GM18873 (cell line): Measurements from ENCODE around the gene CAVIN2.

Source experiments
- ATAC-seq: cut with Tn5 transposase; IDR thresholded peaks from one replicate; pipeline ENCODE4 v1.9.1; 2021; ENCODE audit warnings: mild to moderate bottlenecking, moderate library complexity, moderate number of reproducible peaks; ENCODE audit not compliant: unreplicated experiment, low FRiP score

CAVIN2 gene

GRCh38 chr2:191840921-191841320 is 6.0 kb downstream of the CAVIN2 start:
- ATAC-seq, result no peak

DNA sequence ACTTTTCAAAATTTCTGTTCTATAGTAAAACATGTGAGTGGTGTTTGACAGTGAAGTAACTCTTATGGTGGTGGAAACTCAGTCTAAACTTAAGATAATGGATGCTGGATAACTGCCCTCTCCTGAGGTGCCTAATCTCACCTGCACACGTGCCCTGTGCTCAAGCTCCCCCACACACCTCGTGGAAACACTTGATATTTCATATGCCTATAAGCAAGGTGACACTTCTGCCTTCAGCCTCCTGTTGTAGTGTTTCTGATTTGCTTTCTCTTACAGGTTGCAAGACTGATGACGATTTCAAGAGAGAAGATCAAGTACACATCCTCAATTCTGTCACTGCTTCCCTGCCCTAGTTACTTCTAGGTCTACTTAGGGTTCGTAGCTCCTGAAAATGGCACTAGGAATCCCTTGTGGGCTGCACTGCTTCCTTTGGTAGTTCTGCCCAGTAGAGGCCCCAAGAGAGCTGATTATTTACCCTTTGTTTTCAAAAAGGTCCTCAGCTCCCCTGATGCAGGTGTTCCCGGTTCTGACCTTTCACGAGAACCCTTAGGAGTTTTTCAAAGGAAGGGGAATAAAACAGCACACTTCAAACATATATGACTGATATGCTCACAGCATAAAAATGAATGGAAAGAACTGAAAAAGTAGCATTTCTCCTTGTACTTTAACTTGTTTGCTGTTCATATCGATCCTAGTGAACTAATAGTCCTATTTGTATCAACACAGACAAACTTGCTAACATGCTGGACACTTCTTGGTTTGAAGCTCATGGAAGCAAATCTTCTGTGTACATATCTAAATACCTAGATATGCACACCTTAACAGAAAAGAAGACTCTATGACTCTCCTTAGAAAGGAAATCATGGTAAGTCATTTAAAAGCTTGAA is 6.7 kb downstream of the CAVIN2 start:
- ATAC-seq, result no peak

DNA sequence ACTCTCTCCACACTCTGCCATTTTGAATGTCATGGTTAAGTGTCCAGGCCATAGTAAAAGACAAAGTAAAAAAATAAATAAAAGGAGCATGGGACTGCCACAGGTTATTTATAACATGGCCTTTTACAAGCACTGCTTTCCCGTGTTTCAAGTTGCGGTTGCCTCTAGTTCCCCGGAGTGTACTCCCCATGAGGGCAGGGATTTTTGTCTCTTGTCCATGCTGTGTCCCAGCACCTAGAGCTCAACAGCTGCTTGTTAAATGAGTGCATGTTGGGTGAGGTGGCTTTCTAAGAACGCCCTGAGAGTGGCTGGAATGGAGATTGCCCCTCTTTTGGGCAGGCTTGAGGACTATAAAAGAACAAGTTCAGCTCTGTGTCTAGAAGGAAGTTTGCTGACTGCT is 8.4 kb downstream of the CAVIN2 start:
- ATAC-seq, result no peak

- ATAC-seq, result peak; percentile 70
These were observed 9.8 kb downstream of the CAVIN2 start for GRCh38 chr2:191836853-191837769.

- no peak for ATAC-seq
These were observed 10.4 kb downstream of the CAVIN2 start for GRCh38 chr2:191836471-191836852.

DNA sequence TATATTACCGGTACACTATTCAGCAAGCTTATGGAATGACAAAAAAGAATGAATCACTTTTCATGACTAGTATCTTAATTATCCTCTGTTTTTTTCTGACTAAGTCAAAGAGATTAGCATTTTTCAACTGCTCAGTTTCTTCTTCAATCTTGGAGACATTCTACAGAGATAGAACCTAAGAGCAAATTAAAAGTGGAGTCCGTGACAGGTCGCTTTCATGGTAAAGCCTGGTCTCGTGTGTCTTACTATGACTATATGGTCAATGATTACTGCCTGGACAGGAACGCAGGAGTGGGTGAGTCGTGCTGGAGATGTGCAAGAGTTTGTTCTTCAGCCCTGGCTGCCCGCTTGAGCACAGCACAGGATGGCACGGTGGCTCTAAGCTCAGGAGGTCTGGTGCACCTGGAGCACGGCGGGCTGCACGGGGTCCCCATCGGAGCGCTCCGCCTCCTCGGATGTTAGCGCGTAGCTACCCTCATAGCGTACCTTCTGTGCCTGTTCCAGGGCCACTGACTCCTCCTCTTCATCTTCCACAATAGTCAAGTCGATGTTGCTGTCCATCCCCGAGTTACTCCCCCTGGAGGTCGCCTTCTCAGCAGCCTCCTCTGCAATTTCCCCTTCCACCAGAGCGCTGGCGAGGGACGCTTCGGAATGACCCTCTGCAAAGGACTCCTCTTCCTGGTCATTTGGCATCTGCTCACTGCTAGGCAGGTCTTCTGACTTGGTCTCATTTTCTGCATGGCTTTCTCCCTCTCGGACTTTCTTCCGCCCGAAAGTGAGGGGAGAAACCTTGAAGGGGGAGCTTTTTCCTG is 11.1 kb downstream of the CAVIN2 start:
- no peak for ATAC-seq

- ATAC-seq, result no peak
These were observed 11.8 kb downstream of the CAVIN2 start for GRCh38 chr2:191835100-191835499.

DNA sequence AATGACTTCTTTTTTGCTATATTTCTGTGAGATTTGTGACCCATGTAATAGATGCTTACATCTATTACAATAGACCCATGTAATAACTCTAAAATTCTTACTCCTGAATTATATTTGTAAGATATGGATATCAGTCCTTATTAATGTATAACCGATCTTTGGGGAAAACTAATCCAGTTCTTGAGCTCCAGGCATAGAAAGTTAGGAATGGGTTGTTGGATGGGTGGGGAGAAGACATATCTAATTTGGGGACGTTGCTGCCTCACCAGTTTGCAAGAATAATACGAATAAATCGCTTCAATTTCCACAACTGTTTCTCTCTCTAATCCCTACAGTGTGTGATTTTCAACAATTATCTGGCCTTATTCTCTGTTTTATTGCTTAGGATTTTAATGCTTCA is 13.5 kb downstream of the CAVIN2 start:
- ATAC-seq, result no peak

GRCh38 chr2:191832668-191833067 is 14.2 kb downstream of the CAVIN2 start:
- no peak for ATAC-seq

DNA sequence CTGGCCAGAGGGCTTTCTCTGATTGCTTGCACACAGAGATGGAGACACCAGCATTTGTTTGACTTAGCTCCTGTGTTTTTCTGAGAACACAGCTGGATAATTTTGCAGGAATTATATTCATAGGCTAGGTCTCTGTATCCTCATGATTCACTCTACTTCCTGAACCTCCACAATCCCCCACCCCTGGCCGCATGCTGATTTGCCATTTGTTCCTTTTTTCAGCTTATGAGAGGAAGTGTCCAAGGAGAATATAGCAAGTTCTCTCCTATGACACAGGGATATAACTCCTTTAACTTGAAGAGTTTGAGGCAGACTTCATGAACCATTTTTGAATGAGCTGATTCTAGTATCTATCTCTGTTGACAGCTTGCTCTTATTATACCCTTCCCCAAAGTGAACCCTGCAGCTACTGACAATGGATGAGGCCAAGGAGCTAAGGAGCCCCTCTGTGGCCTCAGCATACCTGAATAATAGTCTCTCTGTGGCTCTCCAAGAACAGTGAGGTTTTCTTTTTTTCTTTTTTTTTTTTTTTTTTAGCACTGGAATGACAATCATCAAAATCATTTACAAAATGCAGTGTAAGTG is 15.4 kb downstream of the CAVIN2 start:
- no peak for ATAC-seq

DNA sequence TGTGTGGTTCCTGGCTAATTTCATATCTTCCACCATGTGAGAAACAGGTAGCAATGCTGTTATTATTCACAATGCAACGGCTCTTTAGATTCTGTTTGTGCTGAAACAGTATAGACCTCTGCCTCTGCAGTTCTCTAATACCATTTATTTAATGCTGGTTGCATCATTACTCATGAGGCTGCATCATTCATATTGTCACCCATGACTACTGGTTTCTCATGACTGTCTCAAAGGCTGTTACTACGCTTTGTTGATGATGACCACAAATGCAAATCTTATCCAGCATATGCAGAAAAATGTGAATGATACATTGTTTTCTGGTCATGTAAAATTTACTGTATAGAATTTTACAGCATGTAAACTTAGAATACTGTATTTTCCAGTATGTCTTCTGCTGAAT is 22.5 kb downstream of the CAVIN2 start:
- ATAC-seq, result no peak

DNA sequence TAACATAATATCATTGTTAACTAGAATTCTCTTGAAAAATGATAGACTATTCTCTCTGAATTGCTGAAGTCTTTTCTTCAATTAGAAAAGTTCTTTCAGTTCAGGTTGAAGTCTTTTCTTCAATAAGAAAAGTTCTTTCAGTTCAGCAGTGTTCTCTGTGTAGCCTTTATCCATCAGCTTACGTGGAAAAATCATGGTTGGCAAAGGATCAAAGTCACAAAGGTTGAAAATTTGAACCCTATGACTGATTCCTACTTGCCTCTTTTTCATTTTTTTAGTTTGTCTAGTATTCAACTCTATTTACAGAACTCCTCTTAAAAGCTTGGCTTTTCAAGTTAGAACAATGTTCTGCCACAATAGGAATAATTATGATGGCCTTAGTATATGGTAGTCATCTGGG is 25.8 kb downstream of the CAVIN2 start:
- ATAC-seq, result no peak

DNA sequence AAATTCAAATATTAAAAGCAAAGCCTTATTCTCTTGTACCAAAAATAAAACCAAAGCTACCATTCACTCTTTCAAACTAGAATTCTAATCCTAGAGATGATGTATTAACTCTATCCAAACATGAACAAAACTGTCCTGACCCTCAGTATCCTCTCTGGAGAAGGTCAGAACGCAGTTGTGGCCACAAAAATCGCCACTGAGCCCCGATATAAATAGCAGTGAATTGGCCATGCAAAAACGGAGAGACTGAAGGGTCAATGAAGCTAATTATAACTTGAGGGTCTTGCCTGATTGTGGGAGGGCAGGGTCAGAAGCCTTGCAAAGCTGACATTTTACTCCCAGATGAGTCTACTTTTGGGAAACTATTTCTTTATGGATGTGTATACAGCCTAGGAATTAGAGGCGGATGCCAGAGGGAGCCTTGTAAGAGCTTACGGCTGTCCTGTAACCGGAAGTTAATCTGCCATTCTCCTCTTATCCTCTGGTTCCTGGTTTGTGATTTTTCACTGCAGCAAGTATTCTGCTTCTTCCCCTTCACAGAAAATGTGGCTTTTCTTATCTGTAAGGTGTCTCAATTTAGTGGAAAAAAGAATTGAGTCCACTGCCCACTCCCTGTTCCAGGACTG is 28.1 kb downstream of the CAVIN2 start:
- ATAC-seq, result no peak

- ATAC-seq, result no peak
These were observed 28.8 kb downstream of the CAVIN2 start for GRCh38 chr2:191818133-191818532.

- no peak for ATAC-seq
These were observed 31.9 kb downstream of the CAVIN2 start for GRCh38 chr2:191815010-191815409.

GRCh38 chr2:191813943-191814342 is 32.9 kb downstream of the CAVIN2 start:
- ATAC-seq, result no peak

DNA sequence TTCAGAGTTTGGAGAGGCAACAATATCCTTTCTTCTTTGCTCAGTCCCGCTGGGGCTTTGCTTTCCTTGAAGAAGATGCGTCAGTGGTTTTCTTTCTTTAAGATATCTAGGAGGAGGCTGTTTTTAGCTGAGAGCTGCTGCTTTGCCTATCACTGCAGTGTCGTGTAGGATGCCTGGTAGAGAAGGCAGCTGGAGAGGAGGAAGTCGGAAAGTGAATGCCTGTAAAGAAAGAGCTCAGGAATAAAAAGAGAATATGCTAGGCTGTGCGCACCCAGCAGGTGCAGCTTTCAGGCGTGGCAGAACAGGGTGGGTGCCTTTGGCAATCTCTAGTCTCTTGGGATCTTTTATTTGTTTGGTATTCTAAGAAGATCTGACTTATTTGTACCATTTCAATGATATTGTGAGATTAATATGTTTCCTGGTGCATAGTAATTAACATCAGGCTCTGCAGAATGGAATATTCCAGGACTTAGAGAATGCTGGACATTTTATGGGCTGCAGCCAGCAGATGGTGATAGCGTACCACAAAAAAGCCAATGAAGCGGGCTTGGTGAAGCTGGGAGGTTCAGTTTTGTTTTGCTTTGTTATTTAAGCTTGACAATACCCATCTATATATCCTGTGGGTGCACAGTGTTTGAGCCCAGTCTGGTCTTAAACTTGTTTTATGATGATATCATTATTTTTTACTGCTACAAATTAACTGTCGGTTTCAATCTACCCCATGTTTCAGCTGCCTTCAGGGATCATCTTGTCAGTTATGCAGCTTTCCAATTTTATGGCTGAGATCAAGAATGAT is 34.9 kb downstream of the CAVIN2 start:
- ATAC-seq, result peak; percentile 71

DNA sequence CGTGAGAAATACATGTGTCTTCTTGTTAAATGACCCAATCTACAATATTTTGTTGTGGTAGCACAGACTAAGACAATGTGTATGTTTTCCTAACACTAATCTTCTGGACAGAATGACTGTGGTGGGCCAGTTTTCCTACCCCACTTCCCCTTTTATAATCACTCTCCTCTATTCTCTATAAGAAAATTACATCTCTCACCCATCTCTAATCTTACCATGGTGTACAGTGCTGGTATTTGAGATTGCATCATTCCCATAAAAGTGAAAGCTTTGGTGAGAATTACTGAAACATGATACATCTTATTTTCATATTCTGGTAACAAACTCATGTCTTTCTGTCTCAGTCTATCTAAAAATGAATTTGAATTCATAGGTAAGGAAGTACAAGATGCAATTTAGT is 40.5 kb downstream of the CAVIN2 start:
- no peak for ATAC-seq

DNA sequence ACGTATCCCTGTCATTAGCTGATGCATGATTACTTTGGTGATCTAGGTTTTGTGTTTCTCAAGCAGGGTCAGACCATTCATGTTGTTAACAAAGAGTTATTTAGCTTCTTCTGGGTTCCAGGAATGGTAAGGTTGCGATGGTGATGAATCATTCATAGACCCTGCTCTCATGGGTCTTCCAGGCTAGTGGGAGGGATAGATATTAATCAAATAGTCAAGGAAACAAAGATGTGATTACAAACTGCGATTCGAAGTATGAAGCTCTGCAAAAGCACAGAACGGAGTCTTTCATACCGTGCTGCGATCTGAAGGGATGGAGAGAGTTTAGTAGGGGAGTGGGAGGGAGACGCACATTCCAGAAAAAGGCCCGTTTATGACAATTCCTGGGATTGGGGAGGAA is 42.1 kb downstream of the CAVIN2 start:
- no peak for ATAC-seq
